B cell (primary cell): ENCODE results near the gene GFAP. TPM values are rescaled to one million over a fixed set of nuclear protein-coding genes. Genes with fewer than 3 reads are reported as not detected.

Experiments
- ATAC-seq: fragments of 200-7000 bp; cut with Tn5 transposase; one replicate; pipeline ENCODE4 v1.10.0; 2021; ENCODE audit warnings: low read depth, mild to moderate bottlenecking, moderate number of reproducible peaks, moderate library complexity
- CTCF ChIA-PET: fragments of 350-600 bp; sonication (Branson Sonifier 250); formaldehyde crosslinking; loops from one replicate; lab custom pipeline; 2021; ENCODE audit warnings: antibody characterized with exemption, inconsistent platforms; lab: Charles Lee
- POLR2A ChIA-PET: fragments of 350-600 bp; sonication (Branson Sonifier 250); formaldehyde crosslinking; loops from one replicate; lab custom pipeline; 2021; ENCODE audit warnings: antibody characterized with exemption; lab: Charles Lee
- DNase-seq: peaks from one replicate; pipeline ENCODE4 v3.0.0; 2013
- H2AFZ ChIP-seq: 2 replicates; pipeline ENCODE4 v1.6.1; 2012; ENCODE audit warnings: mild to moderate bottlenecking, low read depth, low read length; ENCODE audit not compliant: insufficient read depth, poor library complexity, severe bottlenecking
- H3K27ac ChIP-seq, 2 donors: 1 replicate in 1 of 2; 2 replicates in 1 of 2; pipeline ENCODE4 v1.5.1; 2012 to 2013; ENCODE audit warnings: low read length in 2 of 2, mild to moderate bottlenecking in 2 of 2, moderate library complexity in 1 of 2
- H3K27me3 ChIP-seq, 4 experiments: fragments of 200-600 bp in 1 of 4; sonication (generic) in 1 of 4; replicated peaks in 1 of 4; 1 replicate in 2 of 4; 2 replicates in 2 of 4; pipeline versions ENCODE4 v1.6.1 to v1.7.0; 2013 to 2016; ENCODE audit warnings: low read length in 3 of 4, mild to moderate bottlenecking in 2 of 4, mixed read lengths in 1 of 4, moderate library complexity in 1 of 4; ENCODE audit not compliant: insufficient read depth in 4 of 4, control insufficient read depth in 3 of 4; ENCODE audit errors: control extremely low read depth in 1 of 4
- H3K36me3 ChIP-seq, 2 experiments: replicated peaks in 1 of 2; 1 replicate in 1 of 2; 2 replicates in 1 of 2; pipeline versions ENCODE4 v1.6.1 to v1.7.1; 2013; ENCODE audit warnings: low read length in 1 of 2; ENCODE audit not compliant: insufficient read depth in 2 of 2, control insufficient read depth in 1 of 2; ENCODE audit errors: control extremely low read depth in 1 of 2, extremely low read depth in 1 of 2
- H3K4me1 ChIP-seq, 2 donors: fragments of 200-600 bp in 1 of 2; sonication (generic) in 1 of 2; 1 replicate in 1 of 2; 2 replicates in 1 of 2; pipeline versions ENCODE4 v1.5.1 to v1.6.1; 2013 to 2017; ENCODE audit warnings: low read length in 2 of 2; ENCODE audit not compliant: control insufficient read depth in 2 of 2, insufficient read depth in 2 of 2
- H3K4me2 ChIP-seq: replicated peaks from 2 replicates; pipeline ENCODE3; 2012; ENCODE audit warnings: mild to moderate bottlenecking, low read depth, low read length; ENCODE audit not compliant: poor library complexity, severe bottlenecking
- H3K4me3 ChIP-seq, 5 experiments: fragments of 200-600 bp in 1 of 5; sonication (generic) in 1 of 5; 1 replicate in 3 of 5; 2 replicates in 2 of 5; pipeline versions ENCODE4 v1.5.1 to v1.7.0; 2011 to 2016; ENCODE audit warnings: low read length in 4 of 5, mild to moderate bottlenecking in 4 of 5, low read depth in 2 of 5, control low read depth in 1 of 5, moderate library complexity in 1 of 5; ENCODE audit not compliant: insufficient read depth in 1 of 5; ENCODE audit errors: control extremely low read depth in 1 of 5, extremely low read depth in 1 of 5
- H3K79me2 ChIP-seq: fragments of 200-600 bp; sonication (generic); one replicate; pipeline ENCODE4 v1.6.0; 2016; ENCODE audit warnings: low read length; ENCODE audit not compliant: control insufficient read depth, insufficient read depth
- H3K9ac ChIP-seq: fragments of 200-600 bp; sonication (generic); 2 replicates; pipeline ENCODE4 v1.6.1; 2017; ENCODE audit warnings: mild to moderate bottlenecking, low read length, moderate library complexity
- H3K9me3 ChIP-seq, 3 donors: one replicate each; pipeline versions ENCODE4 v1.6.1 to v1.7.1; 2013; ENCODE audit warnings: low read length in 2 of 3; ENCODE audit not compliant: control insufficient read depth in 2 of 3, insufficient read depth in 1 of 3; ENCODE audit errors: control extremely low read depth in 1 of 3
- H4K20me1 ChIP-seq: 2 replicates; pipeline ENCODE4 v1.6.0; 2012; ENCODE audit warnings: mild to moderate bottlenecking, low read length; ENCODE audit not compliant: insufficient read depth, control insufficient read depth, poor library complexity, severe bottlenecking
- H3K27ac Mint-ChIP-seq: one replicate; pipeline ENCODE4 v1.8.0; 2021; ENCODE audit warnings: mixed read lengths
- H3K27me3 Mint-ChIP-seq: one replicate; pipeline ENCODE4 v1.8.0; 2021; ENCODE audit warnings: mixed read lengths
- H3K4me1 Mint-ChIP-seq: one replicate; pipeline ENCODE4 v1.8.0; 2021; ENCODE audit warnings: mixed read lengths
- H3K4me3 Mint-ChIP-seq: one replicate; pipeline ENCODE4 v1.8.0; 2021; ENCODE audit warnings: mixed read lengths
- H3K9me3 Mint-ChIP-seq: one replicate; pipeline ENCODE4 v1.8.0; 2022; ENCODE audit warnings: mixed read lengths; ENCODE audit not compliant: insufficient read depth
- CTCF ChIP-seq: fragments of 200-600 bp; IDR thresholded peaks from one replicate; pipeline ENCODE4 v1.8.0; 2022; ENCODE audit warnings: antibody characterized with exemption, mild to moderate bottlenecking
- EZH2 ChIP-seq: IDR thresholded peaks from 2 replicates; pipeline ENCODE4 v1.6.1; 2012; ENCODE audit warnings: borderline replicate concordance, low read depth, mild to moderate bottlenecking, moderate library complexity, low read length; ENCODE audit not compliant: insufficient read depth, poor library complexity, severe bottlenecking
- WGBS: methylation state at CpG from one replicate; pipeline ENCODE4 v1.1.5; 2013; ENCODE audit warnings: missing lambda C conversion rate; ENCODE audit not compliant: insufficient coverage; 5-methylcytosine and 5-hydroxymethylcytosine counted together
- intact Hi-C: fragments of 100-400 bp; cut with micrococcal nuclease; formaldehyde crosslinking; loops from one replicate; pipeline ENCODE4 v1.10.0; 2022
- polyA plus RNA-seq: library from polyadenylated mRNA; depleted of rRNA; stranded (reverse); fragments of >200 nt; gene quantifications from 2 replicates; pipeline ENCODE4 v1.2.3, GENCODE V29; 2012
- total RNA-seq, 2 donors: library from RNA; stranded (reverse); fragments of 120-200 nt in 1 of 2; gene quantifications; 1 replicate in 1 of 2; 2 replicates in 1 of 2; pipeline versions ENCODE4 v1.2.3 to v1.2.4, GENCODE V29; 2013 to 2022

The GFAP gene
- total and polyA plus RNA-seq, 2 donors (not counting 1 experiment from before 2014, with no cell fraction given), result not detected

DNA sequence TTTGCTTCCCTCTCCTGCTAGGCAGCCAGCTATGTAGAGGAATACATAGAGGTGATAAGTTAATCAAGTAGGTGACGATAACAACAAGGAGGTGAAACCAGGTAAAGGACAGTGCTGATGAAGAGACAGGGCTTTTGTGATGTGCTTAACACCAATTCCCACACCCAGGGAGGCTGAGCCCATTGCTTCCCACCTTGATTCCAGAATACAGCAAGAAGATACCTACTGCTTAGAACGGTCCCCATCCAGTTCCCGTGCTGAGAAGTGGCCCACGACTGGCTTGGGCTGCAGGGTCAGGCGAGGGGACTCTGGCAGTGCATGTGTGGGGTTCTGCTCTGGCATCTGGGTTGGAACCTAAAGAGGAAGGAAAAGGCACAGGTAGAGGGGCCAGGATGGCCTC is 16.1 kb upstream of the GFAP start:
- no CpG with 5 or more reads among the region's 5 CpGs for WGBS
- Histone ChIP-seq H4K20me1 (no peaks in the 10 kb centered on the region), H3K27me3 (no peaks in the 10 kb centered on the region), H3K9me3 (no peaks in the 10 kb centered on the region), H2AFZ (no peak overlapping the region), H3K9ac (no peak overlapping the region), H3K36me3 (no peaks in the 10 kb centered on the region), H3K4me2 (no peak overlapping the region), H3K27ac (no peak overlapping the region), H3K79me2 (no peaks in the 10 kb centered on the region), H3K4me1 (no peaks in the 10 kb centered on the region), H3K4me3 (no peak overlapping the region)
- no peak for DNase-seq
- ChIA-PET CTCF (no interaction called here), POLR2A (interaction anchor here (0.6 kb wide), 2 partner anchors 19 to 174 kb away, joined by 4 to 7 read pairs; no protein-coding TSS in a partner anchor)
- H3K4me3 Mint-ChIP-seq, result no peak overlapping the region
- intact Hi-C loops, result no loop called here
- no peaks in the 10 kb centered on the region for H3K4me1 Mint-ChIP-seq
- ATAC-seq, result no peak
- no peaks in the 10 kb centered on the region for H3K9me3 Mint-ChIP-seq
- no peaks in the 10 kb centered on the region for H3K27me3 Mint-ChIP-seq
- TF ChIP-seq CTCF, result no peak
- TF ChIP-seq EZH2, result no peak
- no peak overlapping the region for H3K27ac Mint-ChIP-seq

DNA sequence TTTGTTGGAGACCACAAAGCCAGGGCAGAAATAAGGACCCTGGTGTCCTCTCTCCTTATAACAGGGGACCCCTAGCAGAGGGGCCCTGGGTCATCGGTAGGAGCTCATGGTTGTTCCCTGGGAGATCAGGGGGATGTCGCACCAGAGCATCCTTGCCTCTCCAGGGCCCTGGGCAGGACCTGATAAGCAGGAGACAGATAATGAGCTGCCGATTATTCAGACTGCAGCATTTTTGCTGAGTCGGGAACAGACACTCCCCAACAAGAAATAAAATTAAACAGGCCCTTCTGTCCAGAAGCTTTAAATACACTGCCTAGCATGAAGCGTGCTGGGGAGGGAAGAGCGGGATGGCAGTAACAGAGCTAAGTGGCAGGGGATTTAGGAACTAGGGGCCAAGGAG is 15.4 kb upstream of the GFAP start:
- Mint-ChIP-seq H3K4me1 (no peaks in the 10 kb centered on the region), H3K27ac (no peak overlapping the region), H3K9me3 (no peaks in the 10 kb centered on the region), H3K27me3 (no peaks in the 10 kb centered on the region), H3K4me3 (no peak overlapping the region)
- CTCF ChIA-PET, result no interaction called here
- no peaks in the 10 kb centered on the region for H3K79me2 ChIP-seq
- no peaks in the 10 kb centered on the region for H4K20me1 ChIP-seq
- no peak overlapping the region for H3K27ac ChIP-seq
- no peak overlapping the region for H3K4me2 ChIP-seq
- no peaks in the 10 kb centered on the region for H3K27me3 ChIP-seq
- no peak overlapping the region for H3K4me3 ChIP-seq
- H3K4me1 ChIP-seq, result no peaks in the 10 kb centered on the region
- no peak overlapping the region for H3K9ac ChIP-seq
- DNase-seq (no peak), ATAC-seq (no peak)
- no peaks in the 10 kb centered on the region for H3K36me3 ChIP-seq
- POLR2A ChIA-PET, result no interaction called here
- TF ChIP-seq CTCF, result no peak
- TF ChIP-seq EZH2, result no peak
- no peak overlapping the region for H2AFZ ChIP-seq
- no peaks in the 10 kb centered on the region for H3K9me3 ChIP-seq
- intact Hi-C loops, result no loop called here
- 95% methylated on average over 2 of the region's 6 CpGs for WGBS
